Liver (tissue), 3 donors: ENCODE results near the gene OSGEPL1.

Experiments
- CTCF ChIP-seq: fragments of 150-350 bp; IDR thresholded peaks from 2 replicates; pipeline ENCODE4 v1.5.1; 2017; ENCODE audit warnings: improper control_type of control experiment, low read depth, low read length; ENCODE audit not compliant: missing input control
- FOXA1 ChIP-seq: IDR thresholded peaks from 2 replicates; pipeline ENCODE4 v1.6.1; 2016; ENCODE audit warnings: antibody characterized with exemption
- GABPA ChIP-seq, 2 donors: IDR thresholded peaks in 1 of 2; conservative IDR thresholded peaks in 1 of 2; 2 replicates each; pipeline ENCODE4 v1.6.1; 2016; ENCODE audit warnings: antibody characterized with exemption in 2 of 2, mild to moderate bottlenecking in 1 of 2, moderate library complexity in 1 of 2
- HNF4A ChIP-seq, 2 donors: conservative IDR thresholded peaks; 2 replicates each; pipeline ENCODE4 v1.6.1; 2016; ENCODE audit warnings: antibody characterized with exemption in 2 of 2, mild to moderate bottlenecking in 2 of 2
- JUND ChIP-seq, 2 donors: IDR thresholded peaks; 2 replicates each; pipeline ENCODE4 v1.6.1; 2016; ENCODE audit warnings: antibody characterized with exemption in 2 of 2
- MAX ChIP-seq: IDR thresholded peaks from 2 replicates; pipeline ENCODE4 v1.6.1; 2016; ENCODE audit warnings: antibody characterized with exemption
- REST ChIP-seq: IDR thresholded peaks from 2 replicates; pipeline ENCODE4 v1.6.1; 2016; ENCODE audit warnings: antibody characterized with exemption, mild to moderate bottlenecking
- RXRA ChIP-seq, 2 donors: IDR thresholded peaks; 2 replicates each; pipeline ENCODE4 v1.6.1; 2017 to 2018; ENCODE audit warnings: antibody characterized with exemption in 2 of 2, mild to moderate bottlenecking in 1 of 2
- SP1 ChIP-seq: IDR thresholded peaks from 2 replicates; pipeline ENCODE4 v1.6.1; 2018; ENCODE audit warnings: antibody characterized with exemption, mild to moderate bottlenecking
- ZBTB33 ChIP-seq: IDR thresholded peaks from 2 replicates; pipeline ENCODE4 v1.6.1; 2016; ENCODE audit warnings: antibody characterized with exemption
- donor health status: healthy.
- donor health status: healthy.

- TF ChIP-seq CTCF: no peak
- no peak for TF ChIP-seq JUND (IDR thresholded peaks at IDR 0.05)
- TF ChIP-seq GABPA (IDR thresholded peaks at IDR 0.05 in 1 of 2, conservative IDR thresholded peaks at IDR 0.05 in 1 of 2): no peak
- no peak for TF ChIP-seq ZBTB33
- TF ChIP-seq REST: no peak
- TF ChIP-seq MAX: no peak
- TF ChIP-seq HNF4A (conservative IDR thresholded peaks at IDR 0.05): no peak
- TF ChIP-seq FOXA1: no peak
- no peak for TF ChIP-seq SP1
- TF ChIP-seq RXRA (IDR thresholded peaks at IDR 0.05): no peak
Measured at GRCh38 chr2:189726849-189727248, 35.7 kb downstream of the OSGEPL1 start.
